ENCODE results near the gene TAF1B. TPM values are rescaled to one million over a fixed set of nuclear protein-coding genes. Genes with fewer than 3 reads are reported as not detected.
A peak's percentile ranks its signal among the peaks of the same experiment; 100 is the strongest.

The TAF1B gene
- total RNA-seq, 1 experiment from 2014 or later: 35.2 TPM

- BruUV-seq (replicated peaks): no TSS peak
- TF ChIP-seq POLR2AphosphoS5 (IDR thresholded peaks at IDR 0.05; ENCODE audit: low read depth, low read length) (no peak), CTCF (IDR thresholded peaks at IDR 0.05) (no peak; the same call in 1 of the 2 replicates), REST (IDR thresholded peaks at IDR 0.05; ENCODE audit: insufficient read depth in 1 of 2, low read depth in 2 of 2, low read length in 1 of 2) (no peak), TCF7L2 (IDR thresholded peaks at IDR 0.05; ENCODE audit: low read depth, low read length) (no peak), SIN3A (IDR thresholded peaks at IDR 0.05; ENCODE audit: borderline replicate concordance, insufficient read depth, low read depth, low read length) (no peak)
- ATAC-seq (peak; percentile 68), DNase-seq (ENCODE audit: low read depth, low spot score) (no peak)
- Histone ChIP-seq H3K4me3 (ENCODE audit: low read depth in 2 of 2, low read length in 2 of 2) (peak overlapping the region; percentile 55 to 65), H3K27me3 (ENCODE audit: control insufficient read depth, insufficient read depth, low read length) (no peaks in the 10 kb centered on the region; the same call in 1 of the 2 replicates), H3K9me3 (ENCODE audit: control insufficient read depth, insufficient read depth, low read depth, low read length) (no peaks in the 10 kb centered on the region), H3K27ac (ENCODE audit: low read length) (no peak overlapping the region; the same call in 1 of the 2 replicates), H3K4me1 (ENCODE audit: control insufficient read depth, insufficient read depth, low read length) (peaks cover 17% of the 10 kb centered on the region), H3K36me3 (ENCODE audit: control insufficient read depth, insufficient read depth, low read length) (no peaks in the 10 kb centered on the region)
- ChIA-PET POLR2A (no interaction called here), CTCF (no interaction called here)
- in situ Hi-C loops (cut with HindIII; ENCODE audit: low pct_unique_long_range_greater_than_20kb, low sequenced_read_pairs) (no loop called here), intact Hi-C loops (cut with micrococcal nuclease; ENCODE audit: unreplicated experiment) (no loop called here)
Measured at GRCh38 chr2:9950521-9951271, 107.4 kb downstream of the TAF1B start.

GRCh38 chr2:9951272-9951521, 107.9 kb downstream of the TAF1B start:
- Histone ChIP-seq H3K27ac (ENCODE audit: low read length) (no peak overlapping the region; the same call in 1 of the 2 replicates), H3K27me3 (ENCODE audit: control insufficient read depth, insufficient read depth, low read length) (no peaks in the 10 kb centered on the region; the same call in 1 of the 2 replicates), H3K9me3 (ENCODE audit: control insufficient read depth, insufficient read depth, low read depth, low read length) (no peaks in the 10 kb centered on the region), H3K4me3 (ENCODE audit: low read depth in 2 of 2, low read length in 2 of 2) (peak overlapping the region; percentile 55 to 65), H3K4me1 (ENCODE audit: control insufficient read depth, insufficient read depth, low read length) (peaks cover 17% of the 10 kb centered on the region), H3K36me3 (ENCODE audit: control insufficient read depth, insufficient read depth, low read length) (no peaks in the 10 kb centered on the region)
- no TSS peak for BruUV-seq (replicated peaks)
- ATAC-seq (peak; percentile 93; the same call in 1 of the 2 replicates), DNase-seq (ENCODE audit: low read depth, low spot score) (no peak)
- in situ Hi-C loops (cut with HindIII; ENCODE audit: low pct_unique_long_range_greater_than_20kb, low sequenced_read_pairs) (no loop called here), intact Hi-C loops (cut with micrococcal nuclease; ENCODE audit: unreplicated experiment) (no loop called here)
- ChIA-PET CTCF (no interaction called here), POLR2A (no interaction called here)
- TF ChIP-seq POLR2AphosphoS5 (IDR thresholded peaks at IDR 0.05; ENCODE audit: low read depth, low read length) (no peak), CTCF (IDR thresholded peaks at IDR 0.05) (no peak; the same call in 1 of the 2 replicates), TCF7L2 (IDR thresholded peaks at IDR 0.05; ENCODE audit: low read depth, low read length) (no peak), REST (IDR thresholded peaks at IDR 0.05; ENCODE audit: insufficient read depth in 1 of 2, low read depth in 2 of 2, low read length in 1 of 2) (no peak), SIN3A (IDR thresholded peaks at IDR 0.05; ENCODE audit: borderline replicate concordance, insufficient read depth, low read depth, low read length) (no peak)
